ENCODE data around the gene CTNNA1. TPM values are rescaled to one million over a fixed set of nuclear protein-coding genes. Genes with fewer than 3 reads are reported as not detected.

The CTNNA1 gene
- total and polyA plus RNA-seq, 2 of the 8 experiments (the other 6 are each of a cell fraction or from before 2014, with no cell fraction given) = 115 to 349 TPM

DNA sequence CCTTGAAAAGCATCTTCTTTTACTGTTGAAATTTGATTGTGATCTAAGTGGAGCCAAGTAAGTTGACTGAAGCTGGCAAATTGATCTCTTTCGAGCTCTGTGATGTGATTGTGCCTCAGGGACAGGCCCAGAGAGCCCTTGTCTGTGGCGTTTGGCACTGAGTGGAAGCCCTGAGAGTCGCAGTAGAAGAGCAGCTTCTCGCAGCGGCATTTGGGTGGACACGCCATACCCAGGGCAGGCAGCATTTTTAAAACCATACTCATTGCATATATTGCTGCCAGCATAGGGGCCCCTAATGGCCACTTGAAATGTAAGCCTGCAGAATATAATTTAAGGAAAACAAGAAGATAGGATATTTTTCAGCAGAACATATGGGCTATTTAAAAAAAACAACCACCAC lies 121.0 kb downstream of the CTNNA1 start (continued):
- TF ChIP-seq, protein P1, sequence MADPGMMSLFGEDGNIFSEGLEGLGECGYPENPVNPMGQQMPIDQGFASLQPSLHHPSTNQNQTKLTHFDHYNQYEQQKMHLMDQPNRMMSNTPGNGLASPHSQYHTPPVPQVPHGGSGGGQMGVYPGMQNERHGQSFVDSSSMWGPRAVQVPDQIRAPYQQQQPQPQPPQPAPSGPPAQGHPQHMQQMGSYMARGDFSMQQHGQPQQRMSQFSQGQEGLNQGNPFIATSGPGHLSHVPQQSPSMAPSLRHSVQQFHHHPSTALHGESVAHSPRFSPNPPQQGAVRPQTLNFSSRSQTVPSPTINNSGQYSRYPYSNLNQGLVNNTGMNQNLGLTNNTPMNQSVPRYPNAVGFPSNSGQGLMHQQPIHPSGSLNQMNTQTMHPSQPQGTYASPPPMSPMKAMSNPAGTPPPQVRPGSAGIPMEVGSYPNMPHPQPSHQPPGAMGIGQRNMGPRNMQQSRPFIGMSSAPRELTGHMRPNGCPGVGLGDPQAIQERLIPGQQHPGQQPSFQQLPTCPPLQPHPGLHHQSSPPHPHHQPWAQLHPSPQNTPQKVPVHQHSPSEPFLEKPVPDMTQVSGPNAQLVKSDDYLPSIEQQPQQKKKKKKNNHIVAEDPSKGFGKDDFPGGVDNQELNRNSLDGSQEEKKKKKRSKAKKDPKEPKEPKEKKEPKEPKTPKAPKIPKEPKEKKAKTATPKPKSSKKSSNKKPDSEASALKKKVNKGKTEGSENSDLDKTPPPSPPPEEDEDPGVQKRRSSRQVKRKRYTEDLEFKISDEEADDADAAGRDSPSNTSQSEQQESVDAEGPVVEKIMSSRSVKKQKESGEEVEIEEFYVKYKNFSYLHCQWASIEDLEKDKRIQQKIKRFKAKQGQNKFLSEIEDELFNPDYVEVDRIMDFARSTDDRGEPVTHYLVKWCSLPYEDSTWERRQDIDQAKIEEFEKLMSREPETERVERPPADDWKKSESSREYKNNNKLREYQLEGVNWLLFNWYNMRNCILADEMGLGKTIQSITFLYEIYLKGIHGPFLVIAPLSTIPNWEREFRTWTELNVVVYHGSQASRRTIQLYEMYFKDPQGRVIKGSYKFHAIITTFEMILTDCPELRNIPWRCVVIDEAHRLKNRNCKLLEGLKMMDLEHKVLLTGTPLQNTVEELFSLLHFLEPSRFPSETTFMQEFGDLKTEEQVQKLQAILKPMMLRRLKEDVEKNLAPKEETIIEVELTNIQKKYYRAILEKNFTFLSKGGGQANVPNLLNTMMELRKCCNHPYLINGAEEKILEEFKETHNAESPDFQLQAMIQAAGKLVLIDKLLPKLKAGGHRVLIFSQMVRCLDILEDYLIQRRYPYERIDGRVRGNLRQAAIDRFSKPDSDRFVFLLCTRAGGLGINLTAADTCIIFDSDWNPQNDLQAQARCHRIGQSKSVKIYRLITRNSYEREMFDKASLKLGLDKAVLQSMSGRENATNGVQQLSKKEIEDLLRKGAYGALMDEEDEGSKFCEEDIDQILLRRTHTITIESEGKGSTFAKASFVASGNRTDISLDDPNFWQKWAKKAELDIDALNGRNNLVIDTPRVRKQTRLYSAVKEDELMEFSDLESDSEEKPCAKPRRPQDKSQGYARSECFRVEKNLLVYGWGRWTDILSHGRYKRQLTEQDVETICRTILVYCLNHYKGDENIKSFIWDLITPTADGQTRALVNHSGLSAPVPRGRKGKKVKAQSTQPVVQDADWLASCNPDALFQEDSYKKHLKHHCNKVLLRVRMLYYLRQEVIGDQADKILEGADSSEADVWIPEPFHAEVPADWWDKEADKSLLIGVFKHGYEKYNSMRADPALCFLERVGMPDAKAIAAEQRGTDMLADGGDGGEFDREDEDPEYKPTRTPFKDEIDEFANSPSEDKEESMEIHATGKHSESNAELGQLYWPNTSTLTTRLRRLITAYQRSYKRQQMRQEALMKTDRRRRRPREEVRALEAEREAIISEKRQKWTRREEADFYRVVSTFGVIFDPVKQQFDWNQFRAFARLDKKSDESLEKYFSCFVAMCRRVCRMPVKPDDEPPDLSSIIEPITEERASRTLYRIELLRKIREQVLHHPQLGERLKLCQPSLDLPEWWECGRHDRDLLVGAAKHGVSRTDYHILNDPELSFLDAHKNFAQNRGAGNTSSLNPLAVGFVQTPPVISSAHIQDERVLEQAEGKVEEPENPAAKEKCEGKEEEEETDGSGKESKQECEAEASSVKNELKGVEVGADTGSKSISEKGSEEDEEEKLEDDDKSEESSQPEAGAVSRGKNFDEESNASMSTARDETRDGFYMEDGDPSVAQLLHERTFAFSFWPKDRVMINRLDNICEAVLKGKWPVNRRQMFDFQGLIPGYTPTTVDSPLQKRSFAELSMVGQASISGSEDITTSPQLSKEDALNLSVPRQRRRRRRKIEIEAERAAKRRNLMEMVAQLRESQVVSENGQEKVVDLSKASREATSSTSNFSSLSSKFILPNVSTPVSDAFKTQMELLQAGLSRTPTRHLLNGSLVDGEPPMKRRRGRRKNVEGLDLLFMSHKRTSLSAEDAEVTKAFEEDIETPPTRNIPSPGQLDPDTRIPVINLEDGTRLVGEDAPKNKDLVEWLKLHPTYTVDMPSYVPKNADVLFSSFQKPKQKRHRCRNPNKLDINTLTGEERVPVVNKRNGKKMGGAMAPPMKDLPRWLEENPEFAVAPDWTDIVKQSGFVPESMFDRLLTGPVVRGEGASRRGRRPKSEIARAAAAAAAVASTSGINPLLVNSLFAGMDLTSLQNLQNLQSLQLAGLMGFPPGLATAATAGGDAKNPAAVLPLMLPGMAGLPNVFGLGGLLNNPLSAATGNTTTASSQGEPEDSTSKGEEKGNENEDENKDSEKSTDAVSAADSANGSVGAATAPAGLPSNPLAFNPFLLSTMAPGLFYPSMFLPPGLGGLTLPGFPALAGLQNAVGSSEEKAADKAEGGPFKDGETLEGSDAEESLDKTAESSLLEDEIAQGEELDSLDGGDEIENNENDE (IDR thresholded peaks at IDR 0.05; ENCODE audit: insufficient replicate concordance, low read length) = no peak
- TF ChIP-seq ZNF274 (IDR thresholded peaks at IDR 0.05; ENCODE audit: borderline replicate concordance, extremely low read depth, low read length) (no peak), SIN3A (conservative IDR thresholded peaks at IDR 0.05 in 1 of 2, IDR thresholded peaks at IDR 0.05 in 1 of 2; ENCODE audit: low read depth in 1 of 2, low read length in 2 of 2) (no peak), GABPA (IDR thresholded peaks at IDR 0.05; ENCODE audit: borderline replicate concordance, insufficient read depth, low read length) (no peak), YY1 (IDR thresholded peaks at IDR 0.05; ENCODE audit: low read depth, low read length) (no peak), NRF1 (IDR thresholded peaks at IDR 0.05; ENCODE audit: low read depth, low read length) (no peak), TAF1 (IDR thresholded peaks at IDR 0.05; ENCODE audit: low read depth, low read length) (no peak)
- TF ChIP-seq, protein P2, sequence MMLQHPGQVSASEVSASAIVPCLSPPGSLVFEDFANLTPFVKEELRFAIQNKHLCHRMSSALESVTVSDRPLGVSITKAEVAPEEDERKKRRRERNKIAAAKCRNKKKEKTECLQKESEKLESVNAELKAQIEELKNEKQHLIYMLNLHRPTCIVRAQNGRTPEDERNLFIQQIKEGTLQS (IDR thresholded peaks at IDR 0.05; ENCODE audit: insufficient read depth, low read depth, low read length) = no peak
- TF ChIP-seq, protein P3, sequence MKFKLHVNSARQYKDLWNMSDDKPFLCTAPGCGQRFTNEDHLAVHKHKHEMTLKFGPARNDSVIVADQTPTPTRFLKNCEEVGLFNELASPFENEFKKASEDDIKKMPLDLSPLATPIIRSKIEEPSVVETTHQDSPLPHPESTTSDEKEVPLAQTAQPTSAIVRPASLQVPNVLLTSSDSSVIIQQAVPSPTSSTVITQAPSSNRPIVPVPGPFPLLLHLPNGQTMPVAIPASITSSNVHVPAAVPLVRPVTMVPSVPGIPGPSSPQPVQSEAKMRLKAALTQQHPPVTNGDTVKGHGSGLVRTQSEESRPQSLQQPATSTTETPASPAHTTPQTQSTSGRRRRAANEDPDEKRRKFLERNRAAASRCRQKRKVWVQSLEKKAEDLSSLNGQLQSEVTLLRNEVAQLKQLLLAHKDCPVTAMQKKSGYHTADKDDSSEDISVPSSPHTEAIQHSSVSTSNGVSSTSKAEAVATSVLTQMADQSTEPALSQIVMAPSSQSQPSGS (IDR thresholded peaks at IDR 0.05; ENCODE audit: low read length) = no peak
